NCI-H146 treated with DMSO at 0.1 percent for 48 hours (cell line): ENCODE results near the gene DIPK1A.
A peak's percentile ranks its signal among the peaks of the same experiment; 100 is the strongest.

ENCODE experiments used
- DNase-seq: peaks from one replicate; lab custom pipeline; 2025; ENCODE audit not compliant: unreplicated experiment; lab: John Stamatoyannopoulos, UW

Gene DIPK1A

DNA sequence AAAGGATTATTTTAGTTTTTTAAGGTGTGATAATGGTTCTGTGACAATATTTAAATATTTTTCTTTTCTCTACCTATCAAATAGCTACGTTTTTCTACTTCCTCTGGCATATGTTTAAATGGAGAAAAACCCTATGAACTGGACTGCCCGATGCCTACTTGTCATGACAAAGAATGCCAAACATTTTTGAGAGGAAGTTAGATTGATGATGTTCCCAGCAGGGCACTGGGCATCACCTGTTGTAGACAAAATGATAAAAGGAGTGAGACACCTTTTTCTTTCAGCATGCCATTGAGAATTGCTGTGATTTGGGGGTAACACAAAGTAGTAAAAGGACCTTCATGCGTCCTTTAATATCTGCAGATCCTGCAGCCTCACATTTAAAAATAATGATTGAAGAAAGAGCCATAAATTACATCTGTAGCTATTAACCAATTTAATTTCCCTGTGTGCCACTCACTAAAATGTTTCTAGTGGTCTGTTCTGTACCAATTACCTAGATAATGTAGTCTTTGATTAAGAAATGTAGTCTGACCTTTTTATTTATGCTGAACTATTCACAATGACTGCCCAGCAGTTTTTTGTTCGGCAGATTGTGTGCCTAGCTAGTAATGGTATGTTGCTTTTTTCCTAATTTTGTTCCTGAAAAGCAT, 81.8 kb downstream of the DIPK1A start:
- DNase-seq, result peak; percentile 5

DNA sequence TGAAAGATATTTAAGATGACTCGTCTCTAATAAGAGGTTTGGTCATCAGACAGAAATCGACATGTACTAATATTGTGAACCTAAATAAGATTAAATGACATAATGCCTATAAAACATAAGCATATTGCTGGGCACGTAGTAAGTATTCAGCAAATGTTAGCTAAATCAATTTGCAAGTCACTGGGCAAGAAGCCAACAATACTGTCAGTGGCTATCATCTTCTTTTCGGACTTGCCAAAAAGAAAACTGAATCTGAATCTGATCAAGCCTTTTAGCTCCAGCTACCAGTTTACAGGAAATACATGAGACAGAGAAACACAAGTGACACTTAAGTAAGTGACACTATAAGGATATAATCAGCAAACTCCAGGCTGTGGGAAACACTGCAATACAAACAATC, 83.5 kb downstream of the DIPK1A start:
- DNase-seq, result peak; percentile 39

DNA sequence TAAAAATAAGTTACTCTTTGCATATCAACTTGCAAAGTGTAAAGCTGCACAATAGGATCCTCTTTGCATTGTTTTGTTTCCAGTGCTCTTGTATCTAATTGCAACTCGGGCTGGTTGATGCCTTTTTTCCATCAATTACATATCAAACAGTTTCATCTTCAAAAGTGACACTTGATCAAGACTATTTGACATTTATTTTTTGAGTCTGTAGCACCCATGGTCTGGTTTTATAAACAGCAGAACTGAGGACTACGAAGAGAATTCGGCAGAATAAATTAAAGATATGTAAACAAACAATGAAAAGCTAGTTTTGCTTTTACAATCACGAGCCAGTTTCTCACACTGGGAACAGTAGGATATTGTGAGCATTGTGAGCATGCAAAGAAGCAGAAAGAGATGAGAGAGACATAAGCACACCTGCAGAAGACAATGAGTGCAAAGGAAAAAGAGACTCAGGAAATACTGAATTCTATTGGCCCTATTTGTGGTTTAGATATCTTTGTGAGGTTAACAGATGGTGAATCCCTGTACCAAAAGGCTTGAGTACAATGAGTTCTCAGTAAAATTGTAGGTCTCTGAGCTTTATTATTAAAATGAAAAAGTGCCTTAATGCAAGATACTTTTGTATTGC, 84.1 kb downstream of the DIPK1A start:
- peak; percentile 67 for DNase-seq

DNA sequence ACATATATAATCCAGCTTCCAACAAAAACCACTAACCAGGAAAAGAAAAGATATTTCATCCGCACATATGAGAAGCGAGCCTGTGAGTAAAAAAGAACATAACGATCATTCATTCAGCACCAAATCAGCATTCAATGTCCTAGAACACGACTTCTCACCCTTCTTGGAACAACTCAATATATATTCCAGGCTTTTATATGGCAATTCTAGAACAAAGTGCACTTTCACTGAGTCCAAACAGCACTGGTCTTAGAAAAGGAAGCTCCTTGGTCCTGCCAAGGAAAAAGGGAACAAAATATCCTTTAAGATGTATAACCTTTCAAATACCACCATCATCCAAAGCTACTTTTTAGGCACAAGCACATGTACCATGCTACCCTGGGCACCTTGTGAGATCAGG, 84.9 kb downstream of the DIPK1A start:
- DNase-seq, result no peak

DNA sequence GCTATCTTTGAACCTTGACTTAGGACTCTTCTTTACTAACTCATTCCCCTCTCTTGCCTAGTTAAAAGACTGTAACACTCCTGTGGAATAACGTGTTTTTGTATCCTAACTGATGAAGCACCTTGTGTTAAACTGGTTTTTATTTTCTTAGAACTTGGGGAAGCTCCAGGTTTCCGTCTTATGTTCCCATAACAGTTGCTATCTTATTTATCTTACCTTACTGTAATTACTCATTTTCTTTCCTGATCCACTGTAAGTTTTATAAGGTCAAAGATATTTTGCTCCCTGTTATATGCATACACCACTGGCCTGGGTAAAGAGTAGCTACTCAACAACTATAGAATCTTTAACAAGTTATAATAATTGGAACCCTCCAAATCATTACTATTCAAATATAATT, 86.3 kb downstream of the DIPK1A start:
- no peak for DNase-seq

DNA sequence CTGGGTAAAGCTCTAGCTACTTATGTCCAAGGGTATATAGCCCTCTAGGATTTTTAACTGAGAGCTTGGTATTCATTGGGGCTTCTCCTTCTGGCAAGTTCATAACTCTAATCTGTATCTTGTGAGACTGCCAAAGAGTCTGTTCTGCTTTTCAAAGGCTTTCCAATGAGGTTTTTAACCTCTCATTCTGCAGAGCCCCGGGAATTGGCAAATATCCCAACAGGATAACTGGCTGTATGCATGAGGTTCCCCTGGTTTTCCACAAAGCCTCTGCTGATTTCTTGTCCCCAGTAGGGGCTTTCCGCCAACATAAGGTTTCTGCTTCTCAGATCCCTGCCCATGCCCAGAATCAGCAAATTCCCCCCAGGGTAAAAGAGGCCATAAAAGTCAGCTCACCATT, 88.5 kb downstream of the DIPK1A start:
- DNase-seq, result no peak

DNA sequence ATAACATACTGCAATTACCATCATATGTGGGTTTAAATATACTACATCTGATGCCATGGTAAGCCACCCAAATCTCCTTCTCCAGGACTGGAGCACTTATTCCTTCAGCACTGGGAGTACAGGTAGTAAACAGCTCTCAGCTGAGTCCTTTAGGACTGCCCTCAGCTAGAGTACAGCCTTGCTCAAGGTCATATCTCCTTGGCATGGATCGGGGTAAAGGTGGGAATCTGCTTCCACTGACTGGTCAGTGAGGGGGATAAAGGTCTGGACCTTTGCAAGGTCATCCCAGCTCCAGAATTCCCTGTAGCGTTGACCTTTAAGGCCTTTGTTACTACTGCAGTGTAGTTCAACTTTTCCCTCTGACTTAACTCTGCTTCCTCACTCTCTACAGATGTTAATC, 90.7 kb downstream of the DIPK1A start:
- no peak for DNase-seq

DNA sequence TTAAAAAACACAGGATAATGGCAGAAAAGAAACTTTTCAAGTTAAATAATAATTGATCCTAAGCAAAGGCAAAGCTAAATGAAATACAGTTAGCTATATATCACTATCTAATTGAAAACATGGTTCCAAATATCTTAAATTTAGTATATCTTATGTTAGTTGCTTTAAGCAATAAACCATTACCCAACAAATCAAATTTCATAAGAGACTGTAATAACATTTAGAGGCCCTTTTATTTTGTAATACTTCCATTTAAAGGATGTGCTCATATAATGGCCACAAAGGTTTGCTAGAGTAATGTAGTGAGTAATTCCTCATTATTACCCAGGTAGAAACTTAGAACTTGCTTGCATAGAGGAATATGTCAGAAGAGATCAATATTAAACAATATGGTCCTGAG, 97.1 kb downstream of the DIPK1A start:
- no peak for DNase-seq

DNA sequence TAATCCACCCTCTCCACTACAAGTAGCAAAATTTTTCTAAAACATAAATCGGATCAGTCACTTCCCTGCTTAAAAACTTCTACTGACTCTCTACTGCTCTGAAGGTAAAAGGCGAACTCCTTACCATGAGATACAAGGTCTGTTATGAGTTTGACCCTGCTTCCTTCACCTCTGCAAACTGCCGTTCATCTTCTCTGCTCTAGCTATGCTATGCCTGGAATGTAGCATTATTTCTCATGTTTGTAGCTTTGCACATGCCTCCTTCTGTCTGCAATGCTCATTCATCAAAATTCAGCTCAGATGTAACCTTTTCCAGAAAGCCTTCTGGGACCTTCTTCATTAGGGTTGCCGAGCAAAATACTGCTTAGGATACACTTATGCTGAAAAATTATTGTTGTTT, 98.7 kb downstream of the DIPK1A start:
- no peak for DNase-seq

DNA sequence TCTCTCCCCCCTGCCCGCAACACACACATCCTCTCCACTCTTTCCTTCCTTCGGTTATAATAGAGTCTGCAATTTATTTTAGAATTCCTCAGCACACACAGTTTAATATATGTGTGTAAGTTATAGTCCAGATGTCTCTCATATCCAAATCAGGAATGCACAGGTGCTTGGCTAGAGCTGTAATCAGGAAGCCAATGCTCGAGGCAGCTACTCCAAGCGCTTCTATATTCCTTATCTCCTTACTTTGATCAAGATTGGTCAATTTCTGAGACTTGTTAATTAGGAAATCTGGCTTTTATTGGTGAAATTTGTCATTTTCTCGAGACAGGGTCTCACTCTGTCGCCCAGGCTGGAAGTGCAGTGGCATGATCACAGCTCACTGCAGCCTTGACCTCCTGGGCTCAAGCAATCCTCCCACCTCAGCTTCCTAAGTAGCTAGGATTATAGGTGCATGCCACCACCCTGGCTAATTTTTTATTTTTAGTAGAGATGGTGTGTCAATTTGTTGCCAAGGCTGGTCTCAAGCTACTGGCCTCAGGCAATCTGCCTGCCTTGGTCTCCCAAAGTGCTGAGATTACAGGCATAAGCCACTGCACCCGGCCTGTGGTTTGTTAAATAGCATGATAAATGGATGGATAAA, 101.7 kb downstream of the DIPK1A start:
- DNase-seq, result no peak

DNA sequence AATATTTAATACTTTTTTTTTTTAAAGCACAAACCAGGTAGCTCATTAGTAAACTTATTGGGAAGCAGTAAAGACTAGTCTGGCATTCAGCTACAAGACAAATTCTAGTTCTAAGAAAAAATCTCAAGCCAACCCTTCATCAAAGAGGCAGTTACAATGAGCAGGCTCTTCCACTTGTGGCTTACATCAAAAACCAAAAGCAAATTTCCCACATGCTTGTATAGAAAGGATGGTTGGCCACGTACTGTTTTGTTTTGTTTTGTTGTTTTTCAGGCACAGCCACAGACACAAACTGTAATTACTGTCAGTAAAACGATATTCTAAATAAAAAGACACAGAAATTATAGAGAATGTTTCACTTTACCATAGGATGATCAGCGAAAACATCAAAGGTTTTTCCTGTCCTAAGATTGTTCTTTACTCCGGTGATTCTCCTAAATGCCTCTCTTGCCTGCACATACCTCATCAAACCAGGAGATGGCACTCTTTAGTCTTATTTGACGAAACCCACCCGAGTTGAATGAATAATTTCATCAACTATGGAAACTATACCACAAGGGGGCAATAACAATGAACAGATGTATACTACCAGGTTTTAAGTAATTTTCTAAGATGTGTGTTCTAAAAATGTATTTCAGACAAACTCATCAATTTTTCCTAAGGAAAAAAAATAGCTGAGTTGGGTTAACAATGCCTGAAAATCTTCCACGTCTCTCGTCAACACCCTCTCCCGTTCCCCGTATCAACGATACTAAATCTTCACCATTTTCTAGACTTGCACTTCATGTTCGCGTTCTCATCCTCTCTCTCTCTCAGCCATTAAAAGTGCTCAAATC, 102.5 kb downstream of the DIPK1A start:
- DNase-seq, result peak; percentile 81

DNA sequence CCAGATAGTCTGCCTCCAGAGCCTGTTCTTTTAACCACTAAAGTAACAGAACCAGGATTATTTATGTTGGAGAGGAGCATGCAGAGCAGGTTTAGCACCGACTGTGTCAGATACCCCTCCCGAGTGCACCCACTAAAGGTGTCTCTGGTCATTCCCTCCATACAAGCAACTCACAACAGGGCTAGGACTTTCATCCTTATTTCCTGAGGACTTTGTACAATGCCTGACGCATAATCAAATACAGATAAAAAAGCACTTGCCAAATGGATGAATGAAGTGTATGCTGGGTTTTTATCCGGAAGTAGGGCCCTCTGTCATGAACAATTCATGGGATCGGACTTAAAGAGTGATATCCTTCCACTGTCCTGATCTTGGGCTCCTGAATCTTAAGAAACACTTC, 103.4 kb downstream of the DIPK1A start:
- no peak for DNase-seq

DNA sequence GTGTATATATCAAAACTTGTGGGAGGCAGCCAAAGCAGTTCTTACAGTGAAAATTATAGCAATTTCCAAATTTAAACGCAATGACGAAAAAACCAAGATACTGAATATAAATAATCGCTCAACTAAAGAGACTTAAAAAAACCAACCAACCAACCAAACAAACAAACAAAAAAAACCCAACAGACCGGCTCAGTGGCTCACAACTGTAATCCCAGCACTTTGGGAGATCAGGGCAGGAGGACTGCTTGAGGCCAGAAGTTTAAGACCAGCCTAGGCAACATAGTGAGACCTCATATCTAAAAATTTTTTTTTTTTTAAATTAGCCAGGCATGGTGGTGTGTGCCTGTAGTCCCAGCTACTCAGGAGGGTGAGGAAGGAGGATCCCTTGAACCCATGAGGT, 106.0 kb downstream of the DIPK1A start:
- DNase-seq, result no peak

DNA sequence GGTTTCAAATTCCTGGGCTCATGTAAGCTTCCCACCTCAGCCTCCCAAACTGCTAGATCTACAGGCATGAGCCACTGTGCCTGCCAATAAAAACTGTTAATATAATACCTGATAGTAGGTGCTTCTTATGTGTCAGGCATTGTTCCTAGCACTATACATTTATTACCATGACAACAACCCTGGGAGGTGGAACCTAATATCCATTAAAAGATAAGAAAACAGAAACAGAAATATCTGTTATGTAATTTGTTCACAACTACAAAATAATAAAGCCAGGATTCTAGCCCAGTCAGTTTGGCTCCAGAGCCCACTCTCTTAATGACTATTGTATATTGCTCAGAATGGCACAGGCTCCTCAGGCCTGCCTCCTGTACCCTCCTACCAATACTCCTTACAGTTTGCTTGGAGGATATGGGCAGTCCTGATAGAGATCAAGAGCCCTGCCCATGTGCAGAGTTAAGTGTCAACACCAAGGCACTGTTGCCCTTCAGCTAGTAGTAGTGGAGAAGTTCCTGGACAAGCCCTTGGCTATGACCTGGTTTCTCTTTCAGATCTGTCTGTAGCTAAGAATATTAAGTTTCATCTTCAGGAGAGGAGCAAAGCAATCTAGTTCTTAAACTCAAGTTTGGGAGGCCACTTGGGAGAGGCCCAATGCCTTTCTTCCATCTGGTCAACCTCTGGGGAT, 107.0 kb downstream of the DIPK1A start:
- DNase-seq, result no peak

DNA sequence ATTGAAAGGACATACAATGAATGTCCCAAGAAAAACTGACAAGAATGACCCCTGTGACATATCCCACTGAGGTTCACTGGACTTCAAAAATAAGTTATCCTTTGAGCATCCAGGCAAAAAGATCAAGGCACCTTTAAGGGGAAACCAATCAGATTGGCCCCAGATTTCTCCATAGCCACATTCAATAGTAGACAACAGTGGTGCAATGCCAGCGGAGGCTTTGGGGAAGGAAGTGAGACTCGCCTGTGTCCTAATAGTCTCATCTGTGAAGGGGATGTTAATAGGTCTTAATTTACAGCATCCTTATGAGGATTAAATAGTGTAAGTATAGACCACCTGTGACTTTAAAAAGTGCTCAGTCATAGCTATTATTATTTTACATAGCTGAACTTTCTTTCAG, 108.0 kb downstream of the DIPK1A start:
- DNase-seq, result no peak

DNA sequence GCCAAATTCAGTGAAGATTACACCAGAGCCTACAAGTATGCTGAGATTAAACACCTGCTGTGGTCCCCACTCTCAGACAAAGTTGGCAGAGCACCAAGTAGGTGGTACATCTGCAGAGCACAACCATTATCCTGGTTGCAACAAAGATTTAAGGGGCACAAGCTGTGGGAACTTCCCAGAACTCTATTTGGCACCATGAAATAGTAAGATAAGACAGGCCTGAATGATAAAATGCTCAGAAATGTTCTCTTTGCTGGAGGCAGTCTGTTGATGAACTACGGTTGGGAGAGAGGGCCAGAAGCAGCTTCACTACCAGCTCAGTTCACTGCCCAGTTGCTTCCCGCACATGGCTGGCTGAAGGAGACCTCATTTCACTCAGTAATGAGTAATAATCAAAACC, 109.5 kb downstream of the DIPK1A start:
- no peak for DNase-seq

DNA sequence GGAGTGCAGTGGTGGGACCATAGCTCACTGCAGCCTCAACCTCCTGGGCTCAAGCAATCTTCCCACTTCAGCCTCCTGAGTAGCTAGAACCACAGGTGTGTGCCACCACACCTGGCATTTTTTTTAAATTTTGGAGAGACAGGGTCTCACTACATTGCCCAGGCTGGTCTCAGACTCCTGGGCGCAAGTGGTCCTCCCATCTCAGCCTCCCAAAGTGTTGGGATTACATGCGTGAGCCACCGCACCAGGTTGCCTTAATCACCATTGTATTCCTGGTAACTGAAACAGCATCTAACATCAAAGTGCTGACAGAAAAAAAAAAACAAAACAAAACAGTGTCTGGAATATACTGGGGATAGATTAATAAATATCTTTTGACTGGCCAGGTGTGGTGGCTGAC, 111.2 kb downstream of the DIPK1A start:
- DNase-seq, result no peak

DNA sequence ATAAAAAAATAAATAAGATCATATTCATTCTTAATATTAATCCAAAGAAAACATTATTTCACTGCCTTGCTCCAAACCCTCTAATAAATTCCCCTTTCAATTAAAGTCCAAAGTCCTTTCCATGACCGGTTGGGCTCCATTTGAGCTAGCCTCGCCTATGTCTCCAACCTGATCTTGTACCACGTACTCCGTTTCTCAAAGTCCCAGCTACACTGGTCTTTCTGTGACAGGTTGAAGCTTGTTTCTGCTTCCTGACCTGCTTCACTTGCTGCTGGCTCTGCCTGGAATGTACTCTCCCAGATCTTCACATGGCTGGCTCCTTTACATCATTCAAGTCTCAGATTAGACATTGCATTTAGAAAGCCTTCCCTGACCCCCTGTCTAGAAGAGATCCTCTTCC, 113.1 kb downstream of the DIPK1A start:
- no peak for DNase-seq

DNA sequence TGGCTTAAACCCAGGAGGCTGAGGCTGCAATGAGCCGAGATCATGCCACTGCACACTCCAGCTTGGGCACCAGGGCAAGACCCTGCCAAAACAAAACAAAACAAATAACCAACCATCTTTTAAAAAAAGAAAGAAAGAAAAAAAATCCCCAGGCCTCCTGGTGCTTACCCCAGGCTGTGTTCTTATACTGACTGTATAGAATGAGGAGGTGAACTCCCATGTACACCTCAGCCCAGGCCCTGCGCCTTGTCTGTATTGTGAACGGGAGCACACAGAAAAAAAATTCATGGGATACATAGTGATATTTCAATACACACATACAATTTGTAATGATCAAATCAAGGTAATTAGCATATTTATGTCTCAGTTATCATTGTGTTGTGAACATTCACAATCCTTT, 115.4 kb downstream of the DIPK1A start:
- DNase-seq, result no peak

DNA sequence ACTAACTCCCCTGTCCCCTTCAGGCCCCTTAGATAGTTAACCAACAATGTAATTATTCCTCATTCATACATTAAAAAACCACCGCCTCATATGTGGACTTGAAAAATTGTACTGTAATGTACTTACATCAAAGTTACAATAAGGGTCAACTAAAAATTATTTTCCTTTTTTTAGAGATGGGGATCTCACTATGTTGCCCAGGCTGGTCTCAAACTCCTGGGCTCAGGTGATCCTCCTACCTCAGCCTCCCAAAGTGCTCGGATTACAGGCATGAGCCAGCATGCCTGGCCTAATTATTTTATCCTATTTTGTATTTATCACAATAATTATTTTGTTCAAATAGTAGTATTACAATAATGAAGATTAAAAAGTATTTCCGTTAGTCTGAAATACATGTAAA, 116.8 kb downstream of the DIPK1A start:
- DNase-seq, result no peak
